ENCODE results near the gene NALCN.

DNA sequence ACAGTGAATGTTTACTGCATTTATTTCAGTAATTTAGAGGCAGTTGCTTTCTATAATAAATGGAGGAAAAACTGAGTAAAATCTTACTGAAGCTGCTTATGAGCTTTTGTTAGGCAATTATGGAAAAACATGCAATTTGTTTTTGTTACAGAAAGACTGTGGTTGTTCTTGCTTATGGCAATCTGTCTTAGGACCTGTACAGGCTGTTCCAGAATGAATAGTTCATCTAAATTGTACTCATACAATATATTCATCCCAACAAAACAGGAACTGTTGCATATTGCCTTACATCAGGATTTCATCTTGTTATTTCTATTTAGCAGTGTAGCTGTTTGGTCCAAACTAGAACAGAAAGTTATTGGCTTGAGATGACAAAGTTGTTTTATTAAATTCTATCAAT is 199.2 kb downstream of the NALCN start:
- TF ChIP-seq EZH2phosphoT487 (IDR thresholded peaks at IDR 0.05; ENCODE audit: unreplicated experiment) = no peak
- TF ChIP-seq, protein P1, sequence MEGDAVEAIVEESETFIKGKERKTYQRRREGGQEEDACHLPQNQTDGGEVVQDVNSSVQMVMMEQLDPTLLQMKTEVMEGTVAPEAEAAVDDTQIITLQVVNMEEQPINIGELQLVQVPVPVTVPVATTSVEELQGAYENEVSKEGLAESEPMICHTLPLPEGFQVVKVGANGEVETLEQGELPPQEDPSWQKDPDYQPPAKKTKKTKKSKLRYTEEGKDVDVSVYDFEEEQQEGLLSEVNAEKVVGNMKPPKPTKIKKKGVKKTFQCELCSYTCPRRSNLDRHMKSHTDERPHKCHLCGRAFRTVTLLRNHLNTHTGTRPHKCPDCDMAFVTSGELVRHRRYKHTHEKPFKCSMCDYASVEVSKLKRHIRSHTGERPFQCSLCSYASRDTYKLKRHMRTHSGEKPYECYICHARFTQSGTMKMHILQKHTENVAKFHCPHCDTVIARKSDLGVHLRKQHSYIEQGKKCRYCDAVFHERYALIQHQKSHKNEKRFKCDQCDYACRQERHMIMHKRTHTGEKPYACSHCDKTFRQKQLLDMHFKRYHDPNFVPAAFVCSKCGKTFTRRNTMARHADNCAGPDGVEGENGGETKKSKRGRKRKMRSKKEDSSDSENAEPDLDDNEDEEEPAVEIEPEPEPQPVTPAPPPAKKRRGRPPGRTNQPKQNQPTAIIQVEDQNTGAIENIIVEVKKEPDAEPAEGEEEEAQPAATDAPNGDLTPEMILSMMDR (conservative IDR thresholded peaks at IDR 0.05; ENCODE audit: low read depth in 2 of 2) = no peak
